H9 (cell line): ENCODE data around the gene AQP7. TPM values are rescaled to one million over a fixed set of nuclear protein-coding genes. Genes with fewer than 3 reads are reported as not detected.

Experiments
- DNase-seq: peaks from one replicate; pipeline ENCODE4 v3.0.0-alpha.2; 2017
- H2AFZ ChIP-seq: one replicate; pipeline ENCODE4 v1.6.1; 2013; ENCODE audit warnings: mild to moderate bottlenecking, low read length, control low read depth, moderate library complexity
- H2AK5ac ChIP-seq: 2 replicates; pipeline ENCODE4 v1.6.1; 2013; ENCODE audit warnings: low read length, control low read depth, mixed read lengths; ENCODE audit not compliant: insufficient read length
- H2BK120ac ChIP-seq: one replicate; pipeline ENCODE4 v1.6.1; 2013; ENCODE audit warnings: low read depth, mild to moderate bottlenecking, low read length, control low read depth, inconsistent platforms; ENCODE audit not compliant: poor library complexity, severe bottlenecking
- H2BK12ac ChIP-seq: 2 replicates; pipeline ENCODE4 v1.6.1; 2013; ENCODE audit warnings: low read length, control low read depth, mixed read lengths, low read depth; ENCODE audit not compliant: insufficient read length
- H2BK15ac ChIP-seq: 2 replicates; pipeline ENCODE4 v1.6.1; 2013; ENCODE audit warnings: low read depth, low read length, control low read depth
- H2BK20ac ChIP-seq: one replicate; pipeline ENCODE4 v1.6.1; 2013; ENCODE audit warnings: low read depth, mild to moderate bottlenecking, low read length, control low read depth, inconsistent platforms; ENCODE audit not compliant: poor library complexity, severe bottlenecking
- H2BK5ac ChIP-seq: 2 replicates; pipeline ENCODE4 v1.6.1; 2013; ENCODE audit warnings: low read length, control low read depth, mixed read lengths; ENCODE audit not compliant: insufficient read length
- H3K14ac ChIP-seq: 2 replicates; pipeline ENCODE4 v1.6.1; 2013; ENCODE audit warnings: low read length, control low read depth; ENCODE audit not compliant: insufficient read depth
- H3K18ac ChIP-seq: 2 replicates; pipeline ENCODE4 v1.6.1; 2013; ENCODE audit warnings: low read depth, mild to moderate bottlenecking, mixed read lengths, low read length, control low read depth; ENCODE audit not compliant: insufficient read length
- H3K23ac ChIP-seq: 2 replicates; pipeline ENCODE4 v1.6.1; 2013; ENCODE audit warnings: low read length, control low read depth, mixed read lengths, low read depth; ENCODE audit not compliant: insufficient read length
- H3K23me2 ChIP-seq: 2 replicates; pipeline ENCODE4 v1.6.1; 2013; ENCODE audit warnings: low read depth, mild to moderate bottlenecking, mixed read lengths, low read length, control low read depth; ENCODE audit not compliant: insufficient read length, poor library complexity, severe bottlenecking
- H3K27ac ChIP-seq: 2 replicates; pipeline ENCODE4 v1.5.1; 2013; ENCODE audit warnings: low read length, control low read depth, mixed read lengths, low read depth; ENCODE audit not compliant: insufficient read length
- H3K27me3 ChIP-seq: 2 replicates; pipeline ENCODE4 v1.6.1; 2013; ENCODE audit warnings: low read length, control low read depth, inconsistent platforms; ENCODE audit not compliant: insufficient read depth
- H3K4ac ChIP-seq: 2 replicates; pipeline ENCODE4 v1.6.1; 2013; ENCODE audit warnings: low read depth, mild to moderate bottlenecking, control low read depth, inconsistent platforms, low read length, moderate library complexity
- H3K4me1 ChIP-seq: 2 replicates; pipeline ENCODE4 v1.6.1; 2013; ENCODE audit warnings: low read length, control low read depth, inconsistent platforms; ENCODE audit not compliant: insufficient read depth
- H3K4me2 ChIP-seq: 2 replicates; pipeline ENCODE4 v1.6.1; 2013; ENCODE audit warnings: low read length, control low read depth, mixed read lengths; ENCODE audit not compliant: insufficient read length, insufficient read depth
- H3K56ac ChIP-seq: 2 replicates; pipeline ENCODE4 v1.6.1; 2013; ENCODE audit warnings: low read depth, mild to moderate bottlenecking, mixed read lengths, low read length, control low read depth; ENCODE audit not compliant: insufficient read length
- H3K79me1 ChIP-seq: 2 replicates; pipeline ENCODE4 v1.6.1; 2013; ENCODE audit warnings: low read depth, mild to moderate bottlenecking, moderate library complexity, low read length, control low read depth, inconsistent platforms; ENCODE audit not compliant: insufficient read depth, poor library complexity, severe bottlenecking
- H3K79me2 ChIP-seq: 2 replicates; pipeline ENCODE4 v1.6.1; 2013; ENCODE audit warnings: low read length, control low read depth, inconsistent platforms; ENCODE audit not compliant: insufficient read depth
- H3K9ac ChIP-seq: 2 replicates; pipeline ENCODE4 v1.6.1; 2013; ENCODE audit warnings: low read length, control low read depth, mixed read lengths; ENCODE audit not compliant: insufficient read length; ENCODE audit errors: extremely low read depth
- H3K9me3 ChIP-seq: one replicate; pipeline ENCODE4 v1.6.1; 2013; ENCODE audit warnings: low read depth, low read length, inconsistent platforms; ENCODE audit not compliant: control insufficient read depth
- H3T11ph ChIP-seq: one replicate; pipeline ENCODE4 v1.6.1; 2013; ENCODE audit warnings: mild to moderate bottlenecking, low read length, control low read depth, inconsistent platforms
- H4K20me1 ChIP-seq: one replicate; pipeline ENCODE4 v1.6.1; 2013; ENCODE audit not compliant: control insufficient read depth, insufficient read length, insufficient read depth
- H4K5ac ChIP-seq: 2 replicates; pipeline ENCODE4 v1.6.1; 2013; ENCODE audit warnings: low read depth, mild to moderate bottlenecking, mixed read lengths, low read length, control low read depth; ENCODE audit not compliant: insufficient read length
- H4K8ac ChIP-seq: replicated peaks from 2 replicates; pipeline ENCODE4 v1.6.1; 2013; ENCODE audit warnings: low read length, control low read depth, mixed read lengths, low read depth; ENCODE audit not compliant: insufficient read length
- H4K91ac ChIP-seq: 2 replicates; pipeline ENCODE4 v1.6.1; 2013; ENCODE audit warnings: low read depth, mild to moderate bottlenecking, moderate library complexity, mixed read lengths, low read length, control low read depth; ENCODE audit not compliant: insufficient read length
- H3K27ac Mint-ChIP-seq, 3 experiments: 2 replicates in 2 of 3; 3 replicates in 1 of 3; pipeline ENCODE4 v1.8.0; 2020 to 2021; ENCODE audit warnings: mixed read lengths in 3 of 3, mild to moderate bottlenecking in 1 of 3, moderate library complexity in 1 of 3
- H3K27me3 Mint-ChIP-seq: 2 replicates; pipeline ENCODE4 v1.8.0; 2021; ENCODE audit warnings: low read depth, mild to moderate bottlenecking, moderate library complexity, mixed read lengths
- H3K36me3 Mint-ChIP-seq, 3 experiments: 2 replicates in 2 of 3; 3 replicates in 1 of 3; pipeline ENCODE4 v1.8.0; 2020 to 2021; ENCODE audit warnings: low read depth in 3 of 3, mixed read lengths in 3 of 3; ENCODE audit not compliant: insufficient read depth in 1 of 3
- H3K4me1 Mint-ChIP-seq, 2 experiments: 2 replicates each; pipeline ENCODE4 v1.8.0; 2020; ENCODE audit warnings: mixed read lengths in 2 of 2
- H3K4me3 Mint-ChIP-seq, 2 experiments: 2 replicates in 1 of 2; 3 replicates in 1 of 2; pipeline ENCODE4 v1.8.0; 2020 to 2021; ENCODE audit warnings: mild to moderate bottlenecking in 2 of 2, mixed read lengths in 2 of 2, moderate library complexity in 1 of 2
- H3K9me3 Mint-ChIP-seq, 2 experiments: 2 replicates in 1 of 2; 3 replicates in 1 of 2; pipeline ENCODE4 v1.8.0; 2020; ENCODE audit warnings: mild to moderate bottlenecking in 2 of 2, mixed read lengths in 2 of 2, moderate library complexity in 1 of 2
- CTCF ChIP-seq: fragments of 200-600 bp; sonication (generic); conservative IDR thresholded peaks from 3 replicates; pipeline ENCODE4 v1.8.0; 2021; ENCODE audit warnings: antibody characterized with exemption, mild to moderate bottlenecking
- WGBS: extraction: QIAGEN DNeasy Blood & Tissue Kit; methylation state at CpG from one replicate; pipeline ENCODE4 v1.1.7; 2013; ENCODE audit warnings: missing lambda C conversion rate, low lambda C conversion rate, mixed read lengths; ENCODE audit not compliant: insufficient read length; ENCODE audit errors: extremely low coverage; 5-methylcytosine and 5-hydroxymethylcytosine counted together
- total RNA-seq: library from RNA; stranded (reverse); gene quantifications from 2 replicates; pipeline ENCODE4 v1.2.1, GENCODE V29; 2021

The AQP7 gene
- total RNA-seq, 1 experiment from 2014 or later, result not detected

GRCh38 chr9:33443464-33444154 is 41.2 kb upstream of the AQP7 start:
- Histone ChIP-seq H3K27me3 (peaks cover 4% of the 10 kb centered on the region; the same call in 1 of the 2 replicates), H3K4me1 (peaks cover 4% of the 10 kb centered on the region; the same call in 1 of the 2 replicates), H4K5ac (no peak overlapping the region), H4K8ac (no peak overlapping the region), H3K4me2 (no peak overlapping the region), H3K56ac (no peak overlapping the region), H2BK15ac (no peak overlapping the region), H3K23ac (no peak overlapping the region), H3K9ac (no peak overlapping the region), H2AK5ac (no peak overlapping the region), H3K79me1 (no peaks in the 10 kb centered on the region), H2BK20ac (no peak overlapping the region), H2BK12ac (no peak overlapping the region), H3K27ac (no peak overlapping the region), H3K23me2 (peaks cover 6% of the 10 kb centered on the region), H3K14ac (no peak overlapping the region; the same call in 1 of the 2 replicates), H2BK5ac (no peak overlapping the region), H3K9me3 (no peaks in the 10 kb centered on the region), H3T11ph (no peak overlapping the region), H3K18ac (no peak overlapping the region), H2AFZ (no peak overlapping the region), H4K20me1 (no peaks in the 10 kb centered on the region), H2BK120ac (no peak overlapping the region), H4K91ac (no peak overlapping the region), H3K4ac (no peak overlapping the region), H3K79me2 (no peaks in the 10 kb centered on the region)
- Mint-ChIP-seq H3K4me1 (peaks cover 26 to 45% of the 10 kb centered on the region in 2 experiments), H3K27me3 (peaks cover 46% of the 10 kb centered on the region), H3K9me3 (no peaks in the 10 kb centered on the region), H3K27ac (no peak overlapping the region; a peak in 1 of 7 replicates), H3K36me3 (no peaks in the 10 kb centered on the region), H3K4me3 (peak overlapping the region in 1 of 2 experiments; percentile 32; a peak in 1 of 5 replicates)
- no peak for TF ChIP-seq CTCF
- no CpG with 5 or more reads among the region's 10 CpGs for WGBS
- peak; percentile 47 for DNase-seq
